Inflammatory macrophage (primary cell): Measurements from ENCODE around the gene ZFYVE28.
A peak's percentile ranks its signal among the peaks of the same experiment; 100 is the strongest.

ENCODE experiments used
- DNase-seq, 2 donors: peaks; one replicate each; pipeline ENCODE4 v3.0.0-alpha.2; 2020 to 2022

ZFYVE28 gene

DNA sequence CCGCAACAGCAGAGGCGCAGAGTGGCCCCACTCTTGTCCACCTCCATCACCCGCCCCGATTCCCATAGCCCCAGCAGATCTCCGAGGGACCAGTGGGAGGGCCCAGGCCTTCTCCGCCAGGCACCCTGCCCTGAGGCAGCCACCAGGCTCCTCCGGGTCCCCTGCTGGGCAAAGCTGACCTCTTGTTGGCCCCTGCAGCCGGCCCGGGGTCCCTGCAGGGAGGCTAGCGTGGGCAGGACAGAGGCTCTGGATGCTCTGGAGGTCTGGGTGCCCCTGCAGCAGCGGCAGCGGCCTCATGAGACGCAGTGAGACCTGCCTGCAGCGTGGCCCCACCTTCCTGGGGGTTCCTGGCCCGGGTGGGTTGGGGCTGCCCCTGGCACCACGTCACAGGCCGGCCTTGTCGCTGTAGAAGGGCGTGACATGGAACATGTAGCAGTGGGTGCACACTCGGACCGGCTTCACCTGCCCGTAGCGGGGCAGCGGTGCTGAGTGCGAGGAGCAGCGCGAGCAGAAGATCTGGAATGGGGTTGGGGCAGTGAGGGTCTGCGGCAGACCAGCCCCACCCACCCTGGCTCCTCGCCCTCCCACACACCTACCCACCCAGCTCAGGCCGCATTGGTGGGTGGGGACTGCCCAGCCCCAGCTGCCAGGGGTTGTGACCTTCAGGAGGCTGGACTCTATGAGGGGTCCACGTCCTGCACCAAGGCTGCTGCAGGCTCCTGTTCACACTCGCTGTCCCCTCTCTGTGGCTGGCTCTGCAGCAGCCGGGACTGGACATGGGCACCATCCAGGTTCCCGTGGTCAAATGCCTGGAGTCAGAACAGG, 147.9 kb downstream of the ZFYVE28 start:
- DNase-seq, result no peak

DNA sequence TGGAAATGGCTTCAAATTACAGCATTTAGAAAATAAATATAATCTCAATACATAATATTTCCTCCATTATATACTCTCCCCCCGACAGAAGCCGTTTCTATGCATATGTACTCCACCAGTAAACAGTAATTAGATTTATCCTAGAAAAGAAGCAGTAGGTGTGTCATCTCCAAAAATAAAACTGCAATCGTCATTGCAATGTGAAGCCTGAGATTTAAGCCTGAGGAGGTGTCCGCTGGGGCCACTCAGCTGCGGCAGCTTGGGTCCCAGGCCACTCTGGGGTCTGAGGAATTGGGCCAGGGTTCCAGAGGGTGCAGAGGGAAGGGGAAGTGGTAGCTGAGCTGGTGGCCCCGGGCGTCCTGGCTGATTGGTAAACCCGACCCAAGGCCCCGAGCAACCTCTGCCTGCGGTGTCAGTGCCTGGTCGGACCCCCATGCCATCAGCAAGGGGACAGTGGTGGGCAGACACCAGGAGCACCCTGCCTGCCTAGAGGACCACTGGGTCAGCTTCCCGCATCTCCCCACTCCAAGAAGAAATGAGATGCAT, 148.8 kb downstream of the ZFYVE28 start:
- no peak for DNase-seq

GRCh38 chr4:2269206-2269531, 149.3 kb downstream of the ZFYVE28 start:
- DNase-seq, result no peak

- DNase-seq, result no peak
These were observed 149.9 kb downstream of the ZFYVE28 start for GRCh38 chr4:2268357-2269205.

DNA sequence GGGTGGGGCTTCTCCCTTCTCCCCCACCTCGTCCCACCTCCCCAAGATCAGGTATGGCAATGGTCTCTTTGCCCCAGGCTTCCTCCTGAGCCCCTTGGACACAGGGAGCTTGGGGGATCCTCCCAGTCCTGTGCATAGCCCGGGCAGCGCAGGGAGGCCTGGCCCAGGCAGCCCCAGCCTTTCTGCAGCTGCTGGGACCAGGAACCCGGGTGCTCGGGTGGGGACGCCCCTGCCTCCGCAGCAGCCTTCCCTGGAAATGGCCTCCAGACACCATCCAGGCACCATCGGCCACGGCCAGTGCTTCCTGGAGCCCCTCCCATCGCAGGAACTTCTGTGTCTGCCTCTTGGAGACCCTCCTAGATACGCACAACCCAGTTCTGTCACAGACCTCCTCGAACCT, 150.6 kb downstream of the ZFYVE28 start:
- DNase-seq, result no peak

DNA sequence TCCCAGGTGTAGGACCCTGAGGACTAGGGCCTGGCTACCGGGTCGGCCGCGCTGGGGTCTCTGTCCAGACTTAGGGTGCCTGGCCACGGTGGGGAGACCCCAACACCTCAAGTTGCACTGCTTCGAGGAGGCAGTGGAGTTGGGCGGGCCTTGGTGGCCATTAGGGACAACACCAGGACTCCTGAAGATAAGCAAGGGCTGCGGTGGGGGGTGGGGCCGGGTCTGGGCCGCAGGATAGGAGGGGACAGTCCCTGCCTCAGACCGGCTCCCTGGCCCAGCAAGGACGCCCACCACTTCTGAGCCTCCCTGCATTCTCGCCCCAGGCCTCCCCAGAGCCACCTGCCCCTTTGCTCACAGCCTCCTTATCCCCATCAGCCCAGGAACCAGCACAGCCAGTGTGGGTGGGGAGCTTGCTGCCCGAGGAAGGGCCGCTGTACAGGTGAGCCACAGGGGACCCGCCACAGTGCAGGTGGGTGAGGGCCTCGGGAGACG, 151.1 kb downstream of the ZFYVE28 start:
- DNase-seq, result no peak

GRCh38 chr4:2266821-2267220, 151.6 kb downstream of the ZFYVE28 start:
- no peak for DNase-seq

- no peak for DNase-seq
These were observed 152.3 kb downstream of the ZFYVE28 start for GRCh38 chr4:2266181-2266580.

DNA sequence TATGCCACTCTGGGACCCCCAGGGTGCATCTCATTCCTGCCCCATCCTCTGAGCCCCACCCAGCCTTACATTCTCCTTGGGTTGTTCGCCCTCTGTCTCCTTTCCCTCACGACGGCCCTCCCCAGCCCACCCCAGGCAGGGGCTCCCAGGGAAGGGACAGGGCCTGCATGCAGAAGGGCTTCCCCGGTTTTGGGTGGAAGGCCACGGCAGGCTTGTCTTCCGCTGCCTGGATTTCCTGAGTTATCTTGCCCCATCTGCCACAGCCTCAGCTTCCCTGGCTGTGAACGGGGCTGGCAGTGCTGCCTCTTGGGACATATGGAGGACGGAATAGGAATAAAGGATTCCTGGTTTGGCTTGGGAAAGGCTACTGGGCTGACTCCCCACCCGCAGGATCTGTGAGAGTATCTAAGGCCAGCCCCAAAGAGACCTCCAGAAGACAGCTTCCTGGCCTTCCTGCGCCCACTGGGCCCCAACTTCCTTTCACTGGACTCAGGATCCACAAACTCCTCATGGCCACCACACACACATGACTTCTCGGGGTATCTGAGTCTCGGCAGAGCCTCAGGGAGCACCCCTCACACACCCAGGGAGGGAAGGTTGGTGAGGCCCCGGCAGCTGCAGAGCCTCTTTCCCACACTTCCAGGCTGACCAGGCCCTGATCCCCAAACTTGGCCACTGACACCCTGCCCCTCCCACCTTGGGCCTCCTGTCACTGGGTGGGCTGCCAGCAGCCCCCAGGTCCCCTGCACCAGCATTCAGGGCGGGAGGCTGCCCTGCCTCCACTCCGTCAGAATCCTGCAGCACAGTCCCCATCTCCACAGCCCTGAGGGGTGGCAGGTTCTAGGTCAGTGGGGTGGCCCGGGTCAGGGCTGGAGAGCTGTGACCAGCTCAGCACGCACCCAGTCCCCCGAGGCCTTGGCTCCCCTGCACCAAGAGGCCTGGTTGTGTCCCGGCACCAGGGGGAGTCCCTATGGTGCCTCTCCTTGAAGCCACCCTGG, 153.0 kb downstream of the ZFYVE28 start:
- no peak for DNase-seq

DNA sequence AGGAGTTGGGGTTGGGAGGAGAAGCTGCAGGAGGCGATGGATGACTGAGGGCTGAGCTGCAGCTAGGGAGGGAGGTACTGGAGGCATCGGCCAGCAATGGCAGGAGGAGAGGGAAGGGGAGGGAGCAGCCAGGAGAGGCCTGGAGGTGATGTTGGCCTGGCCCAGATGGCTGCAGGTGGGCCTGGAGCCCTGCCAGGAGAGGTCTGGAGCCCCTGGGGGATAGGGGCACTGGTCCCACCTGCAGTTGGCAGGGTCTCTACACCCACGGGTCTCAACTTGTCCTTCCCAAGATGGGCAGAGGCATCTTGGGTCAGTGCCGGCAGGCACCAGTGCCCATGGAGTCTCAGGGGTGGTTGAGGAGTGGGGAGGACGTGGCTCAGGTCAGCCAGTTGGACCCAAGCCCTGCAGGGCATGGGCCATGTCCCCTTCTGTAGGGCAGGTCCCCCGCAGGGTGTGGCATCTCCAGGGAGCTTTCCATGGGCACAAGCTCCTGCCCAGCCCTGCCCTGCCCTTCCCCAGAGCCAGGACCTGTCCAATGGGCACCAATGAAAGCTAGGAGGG, 153.9 kb downstream of the ZFYVE28 start:
- no peak for DNase-seq

- DNase-seq, result no peak
These were observed 154.5 kb downstream of the ZFYVE28 start for GRCh38 chr4:2263926-2264321.

DNA sequence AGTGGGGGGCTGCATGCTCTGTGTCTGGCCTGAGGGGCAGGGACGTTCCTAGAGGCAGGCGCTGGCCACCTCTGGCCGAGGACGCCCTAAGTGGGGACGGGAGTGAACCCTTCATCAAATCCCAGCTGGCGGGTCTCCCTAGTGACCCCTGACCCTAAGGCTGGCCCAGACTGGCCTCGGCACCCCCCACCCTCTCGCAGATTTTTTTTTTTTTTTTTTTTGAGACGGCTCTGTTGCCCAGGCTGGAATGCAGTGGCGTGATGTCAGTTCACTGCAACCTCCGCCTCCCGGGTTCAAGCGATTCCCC, 155.5 kb downstream of the ZFYVE28 start:
- DNase-seq, result no peak

DNA sequence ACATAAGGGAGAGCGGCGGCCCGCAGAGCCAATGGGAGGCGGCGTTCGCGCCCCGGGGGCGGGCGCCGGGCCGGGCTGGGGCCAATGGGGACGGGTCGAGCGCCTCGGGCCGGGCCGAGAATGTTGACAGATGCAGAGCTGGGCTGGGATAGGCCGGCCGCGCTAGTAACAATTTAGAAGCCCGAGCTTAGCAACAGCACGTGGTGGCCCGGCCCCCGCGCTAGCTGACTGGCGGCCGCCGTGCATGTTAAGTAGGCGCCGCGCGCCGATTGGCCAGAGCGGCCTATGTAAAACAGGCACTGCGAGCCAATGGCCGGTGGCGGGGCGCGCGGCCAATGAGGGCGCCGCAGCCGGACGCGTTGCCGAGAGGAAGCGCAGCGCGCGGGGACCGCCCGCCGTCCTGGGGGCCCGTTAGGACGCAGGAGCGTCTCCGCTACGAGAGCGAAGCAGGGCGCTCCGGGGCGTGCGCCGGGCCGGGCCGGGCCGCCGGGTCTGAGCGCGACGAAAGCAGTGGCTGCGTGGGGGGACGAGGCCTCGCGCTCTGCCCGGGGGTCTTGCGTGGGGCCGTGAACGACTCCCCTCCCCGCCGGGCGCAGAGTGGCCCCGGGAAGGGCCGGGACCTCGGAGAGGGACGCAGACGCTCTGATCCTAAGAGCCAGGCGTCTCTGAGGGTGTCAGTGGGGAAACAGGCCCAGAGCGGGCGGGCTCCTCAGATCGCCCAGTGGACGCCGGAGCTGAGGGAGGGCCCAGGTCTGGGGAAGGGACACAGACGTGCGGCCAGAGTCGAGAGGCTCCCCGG, 156.1 kb downstream of the ZFYVE28 start:
- DNase-seq, result peak; percentile 98 to 100

DNA sequence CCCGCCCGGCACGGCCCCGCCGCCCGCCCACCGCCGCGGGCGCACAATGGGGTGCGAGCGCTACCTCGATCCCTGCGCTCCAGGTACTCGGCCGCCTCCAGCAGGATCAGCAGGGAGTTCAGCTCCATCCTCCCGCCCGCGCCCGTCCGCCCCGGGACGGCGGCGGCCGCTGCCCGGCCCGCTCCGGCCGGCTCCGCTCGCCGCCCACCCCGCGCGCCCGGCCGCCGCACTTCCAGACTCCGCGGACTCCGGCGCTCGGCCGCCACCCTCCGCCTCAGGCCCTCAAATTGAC, 156.6 kb downstream of the ZFYVE28 start, which contains the start of gene MXD4:
Gene MXD4 (minus strand): TSS at position 257 of the 292 bp plus-strand sequence. CDS start 129 bp downstream, at position 128.
- no peak for DNase-seq

DNA sequence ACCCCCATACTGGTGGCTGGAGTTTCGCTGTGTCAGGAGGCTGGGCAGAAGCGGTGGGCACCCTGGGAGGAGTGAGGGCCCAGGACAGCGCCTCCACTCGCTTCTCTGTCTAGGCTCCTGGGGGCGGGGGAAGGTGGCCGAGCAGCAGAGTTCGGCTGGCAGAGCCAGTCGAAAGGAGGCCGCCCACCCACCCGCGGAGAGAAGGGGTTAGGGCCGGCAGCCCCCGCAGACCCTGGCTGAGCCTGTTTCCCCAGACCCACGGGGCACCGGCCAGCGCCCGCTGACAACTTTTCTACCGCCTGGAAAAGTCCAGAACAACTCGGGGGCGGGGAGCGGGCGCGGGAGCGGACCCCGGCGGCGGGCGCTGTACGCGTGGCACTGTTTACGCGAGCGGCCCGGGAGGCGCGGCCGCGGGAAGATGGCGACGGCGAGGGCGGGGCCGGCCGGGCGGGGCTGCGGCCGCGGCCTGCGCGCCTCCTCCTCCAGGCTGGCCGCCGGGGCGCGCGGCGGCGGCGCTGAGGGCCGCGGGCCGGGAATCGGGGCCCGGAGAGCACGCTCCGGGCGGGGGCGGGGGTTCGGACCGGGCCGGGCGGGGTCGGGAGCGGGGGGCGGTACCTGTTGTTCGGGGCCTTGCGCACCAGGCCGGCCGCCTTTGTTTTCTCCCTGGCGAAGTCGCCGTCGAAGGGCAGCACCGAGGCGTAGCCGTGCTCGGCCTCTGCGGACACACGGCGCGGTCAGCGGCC, 157.2 kb downstream of the ZFYVE28 start:
- DNase-seq, result peak; percentile 42 to 67

DNA sequence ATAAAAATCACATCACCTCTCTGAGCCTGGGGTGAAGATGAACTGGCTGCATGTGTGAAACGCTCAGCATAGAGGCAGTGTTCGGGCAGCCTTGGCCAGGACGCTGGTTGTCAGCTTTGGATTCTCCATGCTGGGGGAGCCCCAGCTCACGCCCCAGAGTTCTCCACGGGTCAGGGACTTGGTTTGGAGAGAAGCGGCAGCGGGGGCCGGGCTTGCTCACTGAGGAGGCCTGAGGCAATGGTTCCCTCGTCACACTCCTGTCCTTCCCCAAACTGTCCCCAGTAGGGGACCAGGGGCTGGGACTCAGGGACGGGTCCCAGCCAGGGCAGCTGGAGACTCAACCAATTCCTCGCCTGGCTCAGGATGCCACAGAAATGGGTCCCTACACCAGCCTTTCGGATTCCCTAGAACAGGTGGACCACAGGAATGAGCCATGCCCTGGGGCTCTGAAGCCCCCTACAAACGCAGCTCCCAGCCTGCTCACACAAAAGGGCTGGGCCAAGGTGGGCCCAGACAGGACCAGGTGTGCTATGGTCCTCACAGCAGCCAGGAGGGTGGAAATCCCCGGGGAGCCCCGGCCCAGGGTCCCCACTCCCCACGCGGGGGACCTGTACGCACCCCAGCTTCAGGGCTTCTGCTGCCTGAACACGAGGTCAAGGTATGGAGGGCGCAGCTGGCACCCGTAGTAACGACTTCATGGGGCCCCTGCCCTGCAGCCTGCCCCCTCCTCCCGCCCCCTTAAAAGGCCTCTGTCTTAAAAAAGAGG, 157.9 kb downstream of the ZFYVE28 start:
- no peak for DNase-seq

DNA sequence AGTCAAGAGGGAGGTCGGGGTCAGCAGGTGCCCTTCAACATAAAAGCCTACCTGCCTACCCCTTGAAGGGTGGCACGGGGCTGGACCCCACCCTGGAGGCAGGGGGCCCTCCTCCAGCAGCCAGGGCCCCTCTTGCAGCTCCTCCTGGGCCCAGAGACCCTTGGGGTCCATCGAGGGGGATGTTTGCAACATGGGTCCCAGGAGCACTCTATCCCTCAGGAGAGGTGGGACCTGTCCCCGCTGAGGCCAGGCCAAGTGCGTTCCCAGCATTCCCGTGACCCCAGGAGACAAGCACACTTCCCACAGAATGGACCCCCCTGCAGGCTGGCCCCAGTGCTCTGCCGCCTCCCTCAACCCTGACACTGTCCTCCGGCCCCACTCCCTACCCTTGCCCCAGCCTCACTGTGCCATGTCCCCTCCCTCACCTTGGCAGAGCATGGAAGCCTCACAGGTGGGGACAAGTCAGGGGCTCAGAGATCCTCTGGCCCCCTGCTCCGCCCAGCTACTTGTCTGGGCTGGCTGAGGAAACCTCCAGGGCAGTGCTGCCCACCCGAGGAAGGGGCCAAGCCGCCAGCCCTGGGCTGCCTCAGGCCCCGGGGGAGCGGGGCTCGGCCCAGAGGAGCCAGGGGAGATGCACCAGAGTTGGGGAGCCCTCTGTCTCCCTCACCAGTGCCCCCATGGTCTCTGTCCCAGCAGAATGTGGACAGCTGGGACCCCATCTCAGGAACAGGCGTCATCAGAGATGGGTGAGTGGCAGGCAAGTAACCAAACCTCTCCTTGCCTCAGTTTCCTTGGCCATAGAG, 158.7 kb downstream of the ZFYVE28 start:
- no peak for DNase-seq

DNA sequence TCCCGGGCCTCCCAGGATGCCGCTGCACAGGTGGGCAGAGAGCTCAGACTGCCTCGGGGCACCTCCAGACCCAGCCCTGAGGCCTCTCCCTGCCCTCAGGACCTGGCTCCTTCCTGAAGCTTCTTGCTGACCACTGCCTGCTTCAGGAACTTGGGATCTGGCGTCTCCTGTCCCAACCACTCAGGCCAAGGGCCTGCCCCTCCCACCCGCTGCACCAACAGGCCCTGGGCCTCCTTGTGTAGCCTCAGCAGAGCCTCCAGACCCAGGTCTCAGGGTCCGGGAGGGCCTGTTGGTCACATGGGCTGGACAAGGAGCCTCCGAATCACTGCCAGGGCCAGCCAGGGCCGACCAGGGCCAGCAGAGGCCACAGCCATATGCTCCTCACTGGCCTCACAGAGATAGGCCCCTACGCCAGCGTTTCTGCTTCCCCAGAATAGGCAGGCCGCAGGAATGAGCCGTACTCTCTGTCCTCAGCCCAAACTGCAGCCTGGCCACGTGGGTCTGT, 159.4 kb downstream of the ZFYVE28 start:
- DNase-seq, result no peak
